AG20443 (cell line): ENCODE data around the gene BANP.
"Not testable (repeated sequence)": the region's sequence is repeated elsewhere in the genome, so short reads cannot be mapped to it uniquely, and the experiment has no call there.

Source experiments
- DNase-seq: peaks from one replicate; pipeline ENCODE4 v3.0.0; 2012; ENCODE audit warnings: low spot score, mixed read lengths

BANP gene, protein sequence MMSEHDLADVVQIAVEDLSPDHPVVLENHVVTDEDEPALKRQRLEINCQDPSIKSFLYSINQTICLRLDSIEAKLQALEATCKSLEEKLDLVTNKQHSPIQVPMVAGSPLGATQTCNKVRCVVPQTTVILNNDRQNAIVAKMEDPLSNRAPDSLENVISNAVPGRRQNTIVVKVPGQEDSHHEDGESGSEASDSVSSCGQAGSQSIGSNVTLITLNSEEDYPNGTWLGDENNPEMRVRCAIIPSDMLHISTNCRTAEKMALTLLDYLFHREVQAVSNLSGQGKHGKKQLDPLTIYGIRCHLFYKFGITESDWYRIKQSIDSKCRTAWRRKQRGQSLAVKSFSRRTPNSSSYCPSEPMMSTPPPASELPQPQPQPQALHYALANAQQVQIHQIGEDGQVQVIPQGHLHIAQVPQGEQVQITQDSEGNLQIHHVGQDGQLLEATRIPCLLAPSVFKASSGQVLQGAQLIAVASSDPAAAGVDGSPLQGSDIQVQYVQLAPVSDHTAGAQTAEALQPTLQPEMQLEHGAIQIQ

DNA sequence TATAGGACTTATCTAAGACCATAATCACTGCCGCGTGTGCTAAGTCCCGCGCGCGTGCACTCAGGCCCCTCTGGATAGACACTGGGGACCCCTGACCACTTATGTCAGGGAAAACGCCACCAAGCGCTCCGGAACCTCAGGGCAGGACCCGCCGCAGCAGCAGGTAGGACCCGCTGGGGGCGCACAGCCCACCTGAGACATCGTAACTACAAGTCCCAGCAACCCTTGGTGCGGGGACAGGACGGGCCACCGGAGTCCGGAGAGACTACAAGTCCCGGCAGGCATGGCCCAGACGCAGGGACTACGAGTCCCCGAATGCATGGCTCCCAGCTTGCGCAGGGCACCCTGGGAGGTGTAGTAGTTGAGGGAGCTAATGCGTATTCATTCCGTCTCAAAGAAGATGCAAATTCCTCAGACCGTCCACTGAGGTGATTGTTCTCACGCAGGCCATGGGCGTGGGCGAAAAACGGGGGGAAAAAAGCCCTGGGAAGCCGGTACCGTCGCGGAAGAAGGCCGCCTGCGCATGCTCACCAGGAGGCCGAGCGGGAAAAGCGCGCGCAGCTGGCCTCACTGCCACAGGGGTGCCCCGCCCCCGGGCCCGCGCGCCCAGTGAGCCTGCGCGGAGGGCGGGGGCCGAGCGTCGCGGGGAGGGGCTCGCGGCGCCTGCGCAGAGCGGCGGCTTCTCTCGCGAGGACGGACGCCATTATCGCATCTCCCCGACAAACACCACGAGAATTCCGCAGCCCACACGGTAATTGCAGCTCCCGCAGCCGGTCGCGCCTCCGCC, at the start of gene BANP:
TSS of gene BANP (plus strand) at position 670 of the 787 bp plus-strand sequence. CDS start 23,682 bp downstream, outside the sequence.
- peak; percentile 100 for DNase-seq

DNA sequence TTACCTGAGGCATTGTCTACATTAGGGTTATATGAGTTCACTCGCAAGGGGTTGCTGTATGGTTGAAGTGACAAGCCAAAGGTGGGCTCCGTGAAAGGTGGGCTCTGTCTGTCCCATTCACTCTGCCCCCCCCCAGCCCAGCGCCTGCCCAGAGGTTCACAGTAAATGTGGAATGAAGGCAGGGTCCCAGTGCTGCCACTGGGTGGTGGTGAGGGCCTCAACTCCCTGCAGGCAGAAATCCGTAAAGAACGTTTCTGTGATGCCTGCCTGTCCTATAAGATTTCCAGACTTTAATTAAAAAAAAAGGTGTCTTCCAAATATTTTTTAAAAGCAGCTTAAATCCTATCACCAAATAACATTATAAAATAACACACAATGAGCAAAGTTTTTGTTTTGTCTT, 46.3 kb upstream of the BANP start:
- not testable (repeated sequence) for DNase-seq

DNA sequence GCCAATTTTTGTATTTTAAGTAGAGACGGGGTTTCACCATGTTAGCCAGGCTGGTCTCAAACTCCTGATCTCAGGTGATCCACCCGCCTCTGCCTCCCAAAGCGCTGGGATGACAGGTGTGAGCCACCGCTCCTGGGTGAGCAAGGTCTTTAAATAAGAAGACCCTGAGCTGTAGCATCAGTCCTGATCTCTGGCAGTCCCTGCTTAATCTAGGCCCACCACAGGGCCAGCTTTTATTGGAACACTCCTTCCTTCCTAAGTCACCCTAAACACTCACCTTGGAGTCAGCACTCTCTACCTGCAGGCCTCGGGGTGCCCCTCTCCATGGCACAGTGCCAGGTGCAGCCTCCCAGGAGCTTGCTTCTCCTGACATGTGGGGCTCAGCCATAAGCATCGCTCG, 45.7 kb upstream of the BANP start:
- DNase-seq = not testable (repeated sequence)

DNA sequence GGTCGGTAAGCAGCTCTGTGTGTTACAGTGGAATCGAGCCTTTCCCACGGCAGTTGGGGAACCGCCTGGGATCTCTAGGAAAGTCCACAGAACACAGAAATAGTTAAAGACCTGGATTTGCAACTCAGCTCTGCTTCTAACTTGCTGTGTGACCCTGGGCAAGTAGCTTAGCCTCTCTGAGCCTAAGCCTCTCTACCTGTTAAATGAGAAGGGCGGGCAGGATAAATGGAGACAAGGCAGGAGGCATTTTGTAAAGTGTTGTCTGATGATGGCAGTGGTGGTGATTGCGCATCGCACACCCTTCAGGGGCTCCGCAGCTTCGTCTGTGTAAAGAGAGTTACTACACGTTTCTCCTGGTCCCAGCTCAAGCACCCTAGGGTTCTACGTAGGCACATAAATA, 43.1 kb upstream of the BANP start:
- not testable (repeated sequence) for DNase-seq

DNA sequence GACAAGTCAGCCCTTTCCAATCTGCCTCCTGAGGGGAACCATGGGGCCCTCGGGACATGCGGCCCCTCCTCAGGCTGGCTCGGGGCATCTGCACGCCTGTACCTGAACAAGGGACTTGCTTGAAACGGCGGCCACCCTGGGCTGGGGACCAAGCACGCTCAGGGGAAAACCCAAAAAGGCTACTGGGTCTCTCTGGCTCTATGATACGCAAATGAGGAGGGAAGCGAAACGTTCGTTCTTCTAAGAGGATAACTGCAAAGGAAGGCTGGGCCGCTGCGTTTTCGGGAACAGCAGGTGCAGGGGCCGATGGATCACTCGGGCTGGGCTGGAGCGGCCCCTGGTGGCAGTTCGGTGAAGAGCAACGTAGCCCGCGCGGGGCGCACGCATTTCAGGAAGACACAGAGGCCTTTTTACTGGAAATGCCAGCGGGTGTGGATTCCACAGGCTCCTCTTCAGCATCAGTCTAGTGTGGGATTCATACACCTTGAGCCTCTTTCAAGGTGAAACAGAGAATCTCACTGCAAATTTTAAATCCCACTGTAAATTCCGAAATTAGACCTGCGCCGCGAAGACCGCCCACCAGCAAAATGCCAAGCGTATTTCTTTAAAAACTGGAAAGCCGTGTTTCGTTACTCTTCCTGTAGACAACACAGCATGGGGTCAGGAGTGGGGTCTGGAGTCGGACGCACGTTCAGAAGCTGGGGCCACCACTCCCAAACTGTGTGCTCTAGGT, 41.9 kb upstream of the BANP start:
- peak; percentile 83 for DNase-seq

DNA sequence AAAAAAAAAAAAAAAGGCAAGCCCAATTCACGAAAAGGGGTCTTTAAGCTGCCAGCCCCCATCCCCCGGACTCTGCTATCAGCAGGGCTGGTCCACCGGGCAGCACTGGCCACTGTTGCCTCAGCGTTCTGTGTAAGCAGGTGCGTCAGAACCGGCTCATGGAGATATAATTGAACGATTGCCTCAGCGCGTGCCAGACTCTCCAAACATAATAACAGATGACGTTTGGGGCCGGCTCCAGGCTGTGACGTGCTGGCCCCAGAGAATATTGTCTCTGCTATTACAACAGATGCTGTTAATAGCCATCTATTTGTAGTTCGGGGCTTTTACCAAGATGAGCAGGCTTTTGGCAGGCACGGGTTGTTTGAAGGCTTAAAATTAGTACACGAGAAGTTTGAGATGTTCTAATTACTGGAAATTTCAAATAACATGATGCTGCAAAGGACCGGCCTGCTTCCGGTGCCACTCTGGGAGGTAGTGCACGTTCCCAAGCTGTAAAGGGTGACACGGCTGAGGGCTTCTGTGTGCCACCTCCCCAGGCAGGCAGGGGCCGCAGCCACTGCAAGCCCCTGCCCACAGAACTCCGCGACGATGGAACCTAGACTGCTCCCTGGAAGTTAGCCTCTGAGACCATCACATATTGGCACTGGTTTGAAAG, 40.0 kb upstream of the BANP start:
- peak; percentile 87 for DNase-seq

DNA sequence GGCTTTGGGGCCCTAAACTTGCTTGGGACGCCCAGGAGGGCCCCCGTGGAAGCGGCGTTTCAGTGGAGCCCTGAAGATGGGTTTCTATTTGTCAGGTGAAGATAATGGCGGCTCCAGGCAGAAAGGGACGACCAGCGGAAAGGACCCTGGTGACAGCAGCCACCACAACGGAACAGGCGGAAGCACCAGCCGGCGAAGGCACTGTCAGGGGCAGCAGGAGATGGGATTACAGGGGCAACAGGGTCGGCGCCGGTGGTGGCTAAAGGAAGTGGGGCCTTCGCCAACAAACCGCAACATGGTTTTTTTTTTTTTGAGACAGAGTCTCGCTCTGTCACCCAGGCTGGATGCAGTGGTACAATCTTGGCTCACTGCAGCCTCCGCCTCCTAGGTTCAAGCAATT, 38.5 kb upstream of the BANP start:
- not testable (repeated sequence) for DNase-seq

DNA sequence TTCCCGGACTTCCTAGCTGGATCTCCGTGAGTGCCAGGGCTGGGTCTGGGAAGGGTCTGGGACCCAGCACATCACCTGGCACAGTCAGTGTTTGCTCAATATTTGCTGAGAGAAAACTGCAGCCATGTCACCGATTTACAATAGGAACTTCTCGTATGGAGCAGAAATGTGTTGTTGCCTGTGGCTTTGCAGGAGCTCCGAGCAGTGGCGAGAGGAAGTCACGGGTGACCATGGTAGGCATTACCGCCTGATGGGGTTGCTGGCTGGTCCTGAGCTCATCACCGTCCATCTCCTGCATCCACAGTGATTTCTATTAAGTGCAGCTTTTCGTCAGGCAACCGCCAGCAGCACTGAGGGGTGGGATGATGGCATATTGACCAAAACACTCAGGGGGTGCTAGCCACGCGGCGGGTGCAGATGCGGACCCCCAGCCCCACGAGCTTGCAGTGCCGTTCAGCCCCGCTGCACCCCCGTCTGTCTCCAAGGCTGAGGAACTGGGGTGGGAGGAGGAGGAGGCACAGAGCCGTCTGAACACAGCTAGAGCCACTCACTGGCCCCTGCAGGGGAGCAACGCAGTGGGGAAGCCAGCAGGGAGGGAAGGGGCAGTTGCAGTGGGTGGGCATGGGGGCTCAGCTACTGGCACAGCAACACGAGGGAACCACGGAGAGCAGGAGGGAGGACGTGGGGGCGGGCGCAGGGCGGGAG, 37.1 kb upstream of the BANP start:
- DNase-seq = not testable (repeated sequence)

DNA sequence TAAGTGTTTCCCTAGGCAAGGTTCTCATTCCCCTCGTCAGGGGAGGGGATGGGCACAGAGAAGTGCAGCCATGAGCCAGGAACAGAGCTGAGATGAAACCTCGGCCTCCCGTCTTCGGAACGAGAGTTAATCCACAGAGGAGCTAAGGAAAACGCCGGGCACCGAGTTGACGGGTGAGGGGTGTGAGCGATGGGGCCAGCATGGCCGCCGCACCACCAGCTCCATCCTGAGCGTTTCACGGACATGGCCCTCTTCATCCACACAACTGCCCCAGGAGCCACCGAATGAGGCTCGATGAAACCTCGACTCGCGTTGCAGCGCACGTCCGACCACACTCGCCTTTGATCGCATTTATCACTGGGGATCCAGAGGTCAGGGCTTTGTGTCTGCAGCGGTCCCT, 36.4 kb upstream of the BANP start:
- no peak for DNase-seq

DNA sequence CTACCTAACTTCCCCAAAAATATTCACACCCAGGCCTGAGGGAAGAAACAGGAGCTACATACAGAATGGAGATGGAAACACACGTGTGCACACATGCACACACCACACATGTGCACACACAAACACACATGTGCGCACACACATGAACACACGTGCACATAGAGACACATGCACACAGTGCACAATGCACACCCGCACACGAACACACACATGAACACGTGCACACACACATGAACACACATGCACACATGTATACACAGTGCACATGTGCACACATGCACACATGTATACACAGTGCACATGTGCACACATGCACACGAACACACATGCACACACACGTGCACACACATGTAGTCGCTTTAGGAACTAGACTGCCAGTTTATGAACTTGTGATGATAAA, 33.7 kb upstream of the BANP start:
- DNase-seq = no peak

DNA sequence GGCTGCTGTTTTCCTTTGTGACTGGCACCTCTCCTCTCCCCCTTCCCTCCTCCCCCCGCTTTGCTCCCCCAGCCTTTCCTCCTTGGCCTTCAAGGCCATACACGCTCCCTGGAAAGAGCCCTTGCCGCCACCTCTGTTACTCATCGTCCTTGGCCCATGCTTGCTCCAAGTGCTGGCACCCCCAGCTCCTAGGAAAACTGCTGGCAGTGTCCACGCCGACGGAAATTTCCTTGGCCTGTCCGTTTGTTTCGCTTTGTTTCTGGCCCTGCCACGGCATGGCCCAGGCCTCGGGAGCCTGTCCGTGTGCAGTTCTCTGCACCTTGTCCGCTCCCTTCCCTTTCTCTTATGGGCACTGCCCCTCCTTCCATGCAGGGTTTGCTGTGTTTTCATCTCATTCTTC, 32.9 kb upstream of the BANP start:
- DNase-seq = peak; percentile 59

DNA sequence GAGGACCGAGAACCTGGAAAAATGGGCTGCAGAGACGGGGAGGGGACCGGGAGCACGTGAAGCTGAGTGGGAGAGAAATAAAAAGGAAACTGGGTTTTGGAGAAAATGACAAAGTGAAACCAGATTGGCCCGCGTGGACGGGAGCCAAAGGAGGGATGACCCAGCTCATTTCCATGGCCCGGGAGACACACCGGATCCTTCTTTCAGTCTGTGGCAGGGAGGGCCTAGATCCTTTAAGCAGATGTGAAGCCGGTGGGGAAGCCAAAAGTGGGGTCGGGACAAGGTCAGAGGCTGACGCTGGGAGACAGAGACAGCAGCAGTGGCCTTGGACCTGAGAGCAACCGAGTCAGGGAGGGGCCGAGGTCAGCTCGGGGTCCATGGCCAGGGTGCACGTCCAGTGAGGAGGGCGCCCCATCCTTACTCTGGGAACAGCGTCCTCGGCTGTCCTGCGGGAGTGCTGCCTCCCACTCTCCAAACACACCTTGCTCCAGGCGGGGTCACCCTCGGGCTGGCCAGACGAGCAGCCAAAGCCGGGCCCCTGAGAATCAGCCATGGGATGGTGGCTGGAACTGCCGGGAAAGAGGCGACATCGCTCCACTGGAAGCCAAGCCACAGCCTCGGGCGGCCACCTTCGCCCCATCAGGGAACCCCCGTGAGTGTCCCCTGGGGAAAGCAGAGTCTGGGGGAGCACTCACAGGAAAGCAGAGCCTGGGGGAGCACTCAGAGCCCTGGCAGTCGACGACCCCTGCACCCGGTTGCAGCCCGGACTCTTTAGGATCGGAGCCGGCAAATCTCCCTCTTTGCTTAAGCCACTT, 32.2 kb upstream of the BANP start:
- DNase-seq = peak; percentile 65

DNA sequence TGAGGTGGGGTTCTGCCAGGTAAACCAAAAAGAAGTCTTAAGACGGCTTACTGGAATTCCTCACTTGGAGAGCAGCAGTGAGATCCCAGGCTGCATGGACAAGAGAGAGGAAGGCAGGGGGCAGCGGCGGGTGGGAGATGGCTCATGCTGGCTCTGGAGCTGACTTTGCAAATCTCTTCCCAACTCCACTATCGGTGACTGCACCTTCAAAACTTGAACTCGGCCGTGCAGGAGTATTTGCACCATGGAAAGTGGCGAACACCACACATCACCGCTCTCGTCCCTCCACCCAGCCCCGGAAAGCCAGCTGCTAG, 31.6 kb upstream of the BANP start:
- DNase-seq = no peak

DNA sequence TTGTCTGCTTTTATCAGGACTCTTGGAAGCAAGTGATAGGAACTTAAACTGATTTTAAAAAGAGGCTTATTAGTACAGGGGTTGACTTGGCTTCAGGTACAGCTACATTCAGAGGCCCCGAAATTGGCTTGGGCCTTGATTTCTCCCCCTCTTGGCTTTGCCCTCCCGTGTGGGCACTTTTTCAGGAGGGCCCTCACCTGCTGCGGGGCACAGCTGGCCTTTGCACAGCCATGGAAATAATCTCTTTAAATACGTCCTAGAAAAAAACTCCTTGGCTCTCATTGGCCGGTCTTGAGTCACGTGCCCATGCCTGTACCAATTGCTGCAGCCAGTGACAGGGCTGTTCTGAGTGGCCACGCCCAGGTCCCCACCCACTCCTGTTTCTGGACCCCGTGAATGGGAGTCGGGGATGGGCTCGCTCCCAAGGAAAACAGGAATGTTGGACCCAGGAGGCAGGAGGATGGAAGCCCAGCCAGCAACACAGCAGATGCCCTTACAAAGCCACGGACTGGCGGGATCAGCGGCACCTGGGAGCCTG, 29.9 kb upstream of the BANP start:
- DNase-seq = no peak

DNA sequence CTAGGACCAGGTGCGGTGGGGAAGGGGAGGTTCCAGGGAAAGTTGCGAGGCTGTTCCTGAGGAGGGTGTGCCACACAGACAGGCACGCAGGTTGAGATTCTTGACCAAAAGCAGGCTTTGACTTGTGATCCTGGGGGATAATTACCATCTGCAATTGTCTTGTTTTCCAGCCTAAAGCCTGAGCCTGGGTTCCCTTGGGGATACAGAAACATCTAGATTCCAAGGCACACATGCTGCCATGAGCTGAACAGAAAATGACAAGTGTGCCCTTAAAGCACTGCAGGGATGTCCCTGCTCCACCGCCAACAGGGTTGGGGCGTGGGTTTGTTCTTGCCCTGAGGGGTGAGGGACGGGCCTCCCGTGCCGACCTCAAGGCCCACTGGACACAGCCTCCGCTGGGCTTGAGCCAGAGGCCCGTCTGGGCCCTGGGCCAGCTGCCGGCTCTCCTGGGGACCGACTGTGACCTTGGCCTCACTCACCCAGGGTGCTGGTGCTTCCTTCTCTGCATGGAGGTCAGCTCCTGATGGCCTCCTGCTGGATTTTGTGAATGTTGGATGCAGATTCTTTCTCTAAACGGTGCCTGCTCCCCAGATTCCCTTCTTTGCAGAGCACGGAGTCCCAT, 28.9 kb upstream of the BANP start:
- DNase-seq = no peak

DNA sequence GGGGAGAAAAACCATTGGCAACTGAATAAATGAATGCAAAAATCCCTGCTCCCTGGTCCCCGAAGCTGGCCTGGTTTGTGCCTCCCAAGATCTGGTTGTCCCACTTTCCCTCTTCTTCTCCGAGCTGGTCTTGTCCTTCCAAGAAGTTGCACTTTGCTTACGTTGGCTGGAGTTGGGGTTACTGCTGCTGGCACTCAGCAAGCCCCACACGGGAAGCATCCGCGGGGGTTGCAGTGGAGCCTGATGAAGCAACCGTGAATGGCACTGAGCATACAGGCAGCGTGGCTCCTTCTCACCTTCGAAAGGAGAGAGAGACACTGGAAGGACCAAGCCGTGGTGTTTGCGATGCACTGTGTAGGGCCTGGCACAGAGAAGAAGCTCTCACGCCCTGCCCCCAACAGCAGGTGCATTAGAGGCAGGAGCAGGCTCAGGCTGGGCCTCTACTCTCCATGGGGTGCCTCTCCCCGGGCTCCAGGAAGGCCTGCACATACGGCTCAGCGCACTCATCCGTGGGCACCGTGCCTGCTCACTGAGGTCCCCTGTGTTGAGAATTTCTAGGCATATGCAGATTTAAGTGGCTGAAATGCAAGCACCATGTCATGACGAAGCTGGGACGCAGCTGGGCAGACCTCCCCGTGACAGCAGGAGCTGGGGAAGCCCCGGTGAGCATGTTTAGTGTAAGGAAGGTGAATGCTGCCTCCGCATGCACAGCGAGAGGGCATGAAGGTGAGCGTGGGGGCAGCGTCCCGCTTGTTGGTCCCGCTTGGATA, 27.0 kb upstream of the BANP start:
- no peak for DNase-seq

DNA sequence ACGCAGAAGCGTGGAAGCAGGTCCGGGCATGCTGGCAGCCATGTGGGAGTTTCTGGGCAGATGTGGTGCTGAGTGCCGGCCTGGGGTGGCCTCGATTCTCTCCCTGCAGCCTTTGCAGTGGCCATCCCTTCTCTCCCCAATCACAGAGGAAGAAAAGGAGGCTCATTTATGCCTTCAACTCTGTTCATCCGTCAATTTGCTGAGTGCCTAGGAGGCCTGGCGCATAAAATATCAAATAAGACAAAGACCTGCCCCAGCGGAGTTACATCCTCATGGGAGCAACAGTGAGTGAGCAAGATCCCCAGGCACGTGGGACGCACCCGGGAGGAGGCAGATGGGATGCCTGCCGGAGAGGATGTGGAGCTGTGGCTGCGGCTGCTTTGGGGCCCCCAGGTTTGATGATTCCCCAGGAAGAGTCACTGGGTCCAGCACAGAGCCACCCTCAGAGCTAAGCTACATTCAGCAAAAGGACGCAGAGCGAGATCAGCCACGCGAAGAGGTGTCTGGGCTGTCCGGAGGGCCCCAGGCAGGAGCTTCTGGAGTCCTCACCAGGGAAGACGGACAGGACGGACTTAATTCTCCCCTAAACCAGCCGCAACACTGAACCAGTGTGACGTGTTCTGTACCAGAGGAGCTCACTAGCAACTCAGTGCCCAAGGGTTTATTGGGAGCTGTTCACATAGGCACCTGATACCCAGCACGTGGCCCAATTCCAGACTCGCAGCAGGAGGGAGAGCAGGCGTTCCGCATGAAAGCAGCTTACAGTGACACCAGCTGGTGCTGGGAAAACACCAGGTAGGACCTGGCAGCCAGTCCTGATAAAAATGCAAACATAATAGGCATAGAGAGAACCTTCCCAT, 26.2 kb upstream of the BANP start:
- DNase-seq = no peak
